Measurements from ENCODE around the gene SOX1. TPM values are rescaled to one million over a fixed set of nuclear protein-coding genes. Genes with fewer than 3 reads are reported as not detected.
A peak's percentile ranks its signal among the peaks of the same experiment; 100 is the strongest.

The SOX1 gene
- total and polyA plus RNA-seq, 4 donors: 0.99 to 8.0 (median 4.2) TPM

- 11% methylated on average over 70 of the region's 78 CpGs for WGBS (ENCODE audit: insufficient coverage)
- H3K27ac ChIP-seq (ENCODE audit: low read depth, low read length): no peak overlapping the region
- H3K36me3 ChIP-seq (ENCODE audit: control insufficient read depth, insufficient read depth, low read length): peaks cover 4% of the 10 kb centered on the region
- H3K27me3 ChIP-seq (ENCODE audit: control insufficient read depth, insufficient read depth, low read length): peaks cover 86% of the 10 kb centered on the region
- no peak overlapping the region for H3K4me3 ChIP-seq (ENCODE audit: low read depth, low read length)
- no peaks in the 10 kb centered on the region for H3K9me3 ChIP-seq (ENCODE audit: control insufficient read depth, insufficient read depth, low read length)
- H3K4me1 ChIP-seq (ENCODE audit: control insufficient read depth, insufficient read depth, low read length): peaks cover 34% of the 10 kb centered on the region
- DNase-seq (ENCODE audit: low read depth in 4 of 6, low spot score in 6 of 6): peak in 2 of 6 donors; percentile 79 to 84
Observed at GRCh38 chr13:112062571-112063570, 4.1 kb upstream of the SOX1 start.

GRCh38 chr13:112063807-112064206 is 3.1 kb upstream of the SOX1 start:
- Histone ChIP-seq H3K27me3 (ENCODE audit: control insufficient read depth, insufficient read depth, low read length) (peaks cover 77% of the 10 kb centered on the region), H3K36me3 (ENCODE audit: control insufficient read depth, insufficient read depth, low read length) (peaks cover 4% of the 10 kb centered on the region), H3K4me3 (ENCODE audit: low read depth, low read length) (no peak overlapping the region), H3K4me1 (ENCODE audit: control insufficient read depth, insufficient read depth, low read length) (peaks cover 29% of the 10 kb centered on the region), H3K9me3 (ENCODE audit: control insufficient read depth, insufficient read depth, low read length) (no peaks in the 10 kb centered on the region), H3K27ac (ENCODE audit: low read depth, low read length) (no peak overlapping the region)
- WGBS (ENCODE audit: insufficient coverage): 60% methylated on average over 1 of the region's 2 CpGs
- peak in 1 of 6 donors; percentile 6 for DNase-seq (ENCODE audit: low read depth in 4 of 6, low spot score in 6 of 6)

GRCh38 chr13:112064222-112064621 is 2.7 kb upstream of the SOX1 start:
- H3K9me3 ChIP-seq (ENCODE audit: control insufficient read depth, insufficient read depth, low read length): no peaks in the 10 kb centered on the region
- H3K4me3 ChIP-seq (ENCODE audit: low read depth, low read length): no peak overlapping the region
- H3K27me3 ChIP-seq (ENCODE audit: control insufficient read depth, insufficient read depth, low read length): peaks cover 77% of the 10 kb centered on the region
- H3K27ac ChIP-seq (ENCODE audit: low read depth, low read length): no peak overlapping the region
- H3K36me3 ChIP-seq (ENCODE audit: control insufficient read depth, insufficient read depth, low read length): peaks cover 4% of the 10 kb centered on the region
- DNase-seq (ENCODE audit: low read depth in 4 of 6, low spot score in 6 of 6): peak in 1 of 6 donors; percentile 1
- peaks cover 33% of the 10 kb centered on the region for H3K4me1 ChIP-seq (ENCODE audit: control insufficient read depth, insufficient read depth, low read length)
- WGBS (ENCODE audit: insufficient coverage): 69% methylated on average over 7 of the region's 7 CpGs

- Histone ChIP-seq H3K4me1 (ENCODE audit: control insufficient read depth, insufficient read depth, low read length) (peaks cover 33% of the 10 kb centered on the region), H3K9me3 (ENCODE audit: control insufficient read depth, insufficient read depth, low read length) (no peaks in the 10 kb centered on the region), H3K27ac (ENCODE audit: low read depth, low read length) (no peak overlapping the region), H3K27me3 (ENCODE audit: control insufficient read depth, insufficient read depth, low read length) (peaks cover 77% of the 10 kb centered on the region), H3K4me3 (ENCODE audit: low read depth, low read length) (no peak overlapping the region), H3K36me3 (ENCODE audit: control insufficient read depth, insufficient read depth, low read length) (peaks cover 6% of the 10 kb centered on the region)
- peak in 2 of 6 donors; percentile 8 to 34 for DNase-seq (ENCODE audit: low read depth in 4 of 6, low spot score in 6 of 6)
- WGBS (ENCODE audit: insufficient coverage): 58% methylated on average over 10 of the region's 11 CpGs
Observed at GRCh38 chr13:112065521-112065866, 1.5 kb upstream of the SOX1 start.

- 13% methylated on average over 47 of the region's 48 CpGs for WGBS (ENCODE audit: insufficient coverage)
- peak overlapping the region; percentile 33 for H3K4me3 ChIP-seq (ENCODE audit: low read depth, low read length)
- DNase-seq (ENCODE audit: low read depth in 4 of 6, low spot score in 6 of 6): no peak
- H3K27ac ChIP-seq (ENCODE audit: low read depth, low read length): peak overlapping the region; percentile 64
- peaks cover 77% of the 10 kb centered on the region for H3K27me3 ChIP-seq (ENCODE audit: control insufficient read depth, insufficient read depth, low read length)
- H3K4me1 ChIP-seq (ENCODE audit: control insufficient read depth, insufficient read depth, low read length): peaks cover 33% of the 10 kb centered on the region
- no peaks in the 10 kb centered on the region for H3K9me3 ChIP-seq (ENCODE audit: control insufficient read depth, insufficient read depth, low read length)
- H3K36me3 ChIP-seq (ENCODE audit: control insufficient read depth, insufficient read depth, low read length): peaks cover 5% of the 10 kb centered on the region
Observed at GRCh38 chr13:112065867-112066623, 904 bp upstream of the SOX1 start.

GRCh38 chr13:112066624-112067004 is 335 bp upstream of the SOX1 start:
- H3K4me3 ChIP-seq (ENCODE audit: low read depth, low read length): peak overlapping the region; percentile 33
- under 1% methylated on average over 54 of the region's 56 CpGs for WGBS (ENCODE audit: insufficient coverage)
- H3K27me3 ChIP-seq (ENCODE audit: control insufficient read depth, insufficient read depth, low read length): peaks cover 77% of the 10 kb centered on the region
- peak overlapping the region; percentile 64 for H3K27ac ChIP-seq (ENCODE audit: low read depth, low read length)
- H3K9me3 ChIP-seq (ENCODE audit: control insufficient read depth, insufficient read depth, low read length): no peaks in the 10 kb centered on the region
- peak in 3 of 6 donors; percentile 63 to 96 (median 94) for DNase-seq (ENCODE audit: low read depth in 4 of 6, low spot score in 6 of 6)
- peaks cover 29% of the 10 kb centered on the region for H3K4me1 ChIP-seq (ENCODE audit: control insufficient read depth, insufficient read depth, low read length)
- H3K36me3 ChIP-seq (ENCODE audit: control insufficient read depth, insufficient read depth, low read length): peaks cover 3% of the 10 kb centered on the region

GRCh38 chr13:112067871-112068539 is 1.1 kb downstream of the SOX1 start:
- Histone ChIP-seq H3K36me3 (ENCODE audit: control insufficient read depth, insufficient read depth, low read length) (peaks cover 3% of the 10 kb centered on the region), H3K4me3 (ENCODE audit: low read depth, low read length) (no peak overlapping the region), H3K27ac (ENCODE audit: low read depth, low read length) (no peak overlapping the region), H3K9me3 (ENCODE audit: control insufficient read depth, insufficient read depth, low read length) (no peaks in the 10 kb centered on the region), H3K4me1 (ENCODE audit: control insufficient read depth, insufficient read depth, low read length) (peaks cover 36% of the 10 kb centered on the region), H3K27me3 (ENCODE audit: control insufficient read depth, insufficient read depth, low read length) (peaks cover 79% of the 10 kb centered on the region)
- DNase-seq (ENCODE audit: low read depth in 4 of 6, low spot score in 6 of 6): peak in 2 of 6 donors; percentile 54 to 61
- under 1% methylated on average over 103 of the region's 103 CpGs for WGBS (ENCODE audit: insufficient coverage)

- peaks cover 3% of the 10 kb centered on the region for H3K36me3 ChIP-seq (ENCODE audit: control insufficient read depth, insufficient read depth, low read length)
- peaks cover 78% of the 10 kb centered on the region for H3K27me3 ChIP-seq (ENCODE audit: control insufficient read depth, insufficient read depth, low read length)
- H3K4me3 ChIP-seq (ENCODE audit: low read depth, low read length): peak overlapping the region; percentile 3
- peaks cover 34% of the 10 kb centered on the region for H3K4me1 ChIP-seq (ENCODE audit: control insufficient read depth, insufficient read depth, low read length)
- no peak overlapping the region for H3K27ac ChIP-seq (ENCODE audit: low read depth, low read length)
- WGBS (ENCODE audit: insufficient coverage): under 1% methylated on average over 75 of the region's 80 CpGs
- no peaks in the 10 kb centered on the region for H3K9me3 ChIP-seq (ENCODE audit: control insufficient read depth, insufficient read depth, low read length)
- DNase-seq (ENCODE audit: low read depth in 4 of 6, low spot score in 6 of 6): peak in 1 of 6 donors; percentile 57
Observed at GRCh38 chr13:112068540-112069060, 1.7 kb downstream of the SOX1 start.

All from spinal cord (tissue), 10 donors.